Testis (tissue), 2 donors: ENCODE data around the gene GET4.

Source experiments
- CTCF ChIP-seq, 3 experiments: fragments of 450-650 bp in 2 of 3; fragments of 200-600 bp in 1 of 3; sonication (generic) in 1 of 3; IDR thresholded peaks; one replicate each; pipeline ENCODE4 v1.5.1; 2016 to 2019; ENCODE audit warnings: antibody characterized with exemption in 3 of 3, mild to moderate bottlenecking in 2 of 3, moderate library complexity in 1 of 3
- POLR2A ChIP-seq: fragments of 450-650 bp; IDR thresholded peaks from one replicate; pipeline ENCODE4 v1.6.1; 2017; ENCODE audit warnings: antibody characterized with exemption, mild to moderate bottlenecking, moderate library complexity

- TF ChIP-seq CTCF (IDR thresholded peaks at IDR 0.05) (no peak), POLR2A (no peak)
Measured at GRCh38 chr7:930975-931758, 54.8 kb downstream of the GET4 start.
